CD4-positive, alpha-beta T cell treated with Interleukin-12 subunit alpha and Interleukin-12 subunit beta, for 1 hour (primary cell): Measurements from ENCODE around the gene CENPP.

ENCODE experiments used
- DNase-seq: peaks from one replicate; pipeline ENCODE4 v3.0.0-alpha.2; 2020

The CENPP gene

DNA sequence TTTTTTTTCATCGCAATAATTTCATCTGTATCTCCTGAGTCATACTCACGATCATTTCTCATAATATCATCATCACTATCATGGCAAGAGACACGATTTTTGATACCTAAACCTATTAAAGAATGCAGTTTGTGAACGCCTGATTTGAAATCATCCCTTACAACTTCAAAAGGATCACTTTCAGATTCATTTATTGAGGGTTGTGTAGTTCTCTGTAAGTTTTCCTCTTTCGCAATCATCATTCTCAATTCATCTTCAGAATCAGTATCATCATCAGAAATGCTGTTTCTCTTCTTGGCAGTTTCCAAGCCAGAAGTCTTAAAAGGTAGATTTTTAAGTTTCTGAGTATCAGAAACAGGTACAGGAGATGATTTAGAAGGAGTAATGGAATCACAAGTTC, 10.3 kb upstream of the CENPP start:
- no peak for DNase-seq

GRCh38 chr9:92324431-92324830, 1.3 kb upstream of the CENPP start:
- peak; percentile 4 for DNase-seq

DNA sequence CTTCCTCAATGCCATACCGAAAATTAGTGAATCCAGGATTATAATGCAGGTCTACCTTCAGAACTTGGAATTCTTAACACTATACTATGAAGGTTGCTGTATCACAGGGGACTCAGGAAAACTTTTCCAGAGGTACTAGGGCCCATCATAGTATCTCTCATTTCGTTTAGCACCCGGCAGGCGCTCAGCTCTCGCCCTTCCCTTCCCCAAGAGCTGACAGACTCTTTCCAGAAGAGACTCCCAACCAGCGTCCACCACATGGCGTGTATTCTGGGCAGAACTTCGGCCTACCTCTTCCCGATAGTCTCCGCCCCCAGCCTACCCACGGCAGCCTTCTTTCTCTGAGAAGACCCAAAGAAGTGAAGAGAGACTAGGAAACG, 874 bp upstream of the CENPP start:
- DNase-seq: no peak

DNA sequence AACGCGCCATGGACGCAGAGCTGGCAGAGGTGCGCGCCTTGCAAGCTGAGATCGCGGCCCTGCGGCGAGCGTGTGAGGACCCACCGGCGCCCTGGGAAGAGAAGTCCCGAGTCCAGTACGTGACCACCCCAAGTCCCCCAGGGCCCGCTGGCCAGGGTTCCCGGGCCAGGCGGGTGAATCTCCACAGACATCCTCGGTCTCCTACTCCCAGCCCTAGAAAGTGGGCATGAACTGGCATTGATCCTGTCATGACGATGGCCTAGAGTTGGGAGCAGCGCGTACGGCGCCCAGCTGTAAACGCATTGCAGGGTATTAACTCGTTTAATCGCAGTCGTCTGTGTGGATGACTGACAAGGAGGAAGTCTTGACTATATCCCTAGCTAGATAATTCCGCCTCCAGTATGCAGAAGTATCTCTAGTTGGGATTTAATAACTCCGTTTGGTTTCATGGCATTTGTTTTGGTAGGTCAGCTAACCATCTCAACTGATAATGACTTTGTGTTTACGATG, 293 bp downstream of the CENPP start:
- DNase-seq: no peak

DNA sequence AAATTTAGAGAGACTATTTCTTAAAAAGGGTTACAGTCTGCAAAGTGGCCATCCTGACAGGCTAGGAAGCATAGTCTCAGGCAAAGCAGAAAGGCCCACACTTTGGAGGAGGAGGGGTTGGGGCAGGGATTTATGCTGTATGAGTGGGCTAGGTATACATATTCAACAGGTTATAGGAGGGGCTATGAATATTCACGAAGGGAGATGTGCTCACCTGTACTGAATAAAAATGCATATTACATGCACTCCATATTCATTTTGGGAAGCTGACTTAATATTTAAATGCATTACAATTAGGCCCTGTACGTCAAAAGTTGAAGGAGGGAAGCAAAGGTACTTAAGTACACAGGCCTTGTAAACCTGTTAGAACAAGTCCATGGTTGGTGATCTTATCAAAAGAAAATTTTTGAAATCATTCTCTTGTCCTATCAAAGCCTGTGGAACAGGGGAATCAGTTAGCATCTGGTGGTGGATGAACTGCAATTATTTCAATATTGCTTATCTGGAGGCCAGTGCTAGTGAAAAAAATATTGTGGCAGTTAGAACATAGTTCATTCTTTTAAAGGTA, 1.6 kb downstream of the CENPP start:
- DNase-seq: no peak

- DNase-seq: no peak
Measured at GRCh38 chr9:92328225-92328624, 2.5 kb downstream of the CENPP start.

DNA sequence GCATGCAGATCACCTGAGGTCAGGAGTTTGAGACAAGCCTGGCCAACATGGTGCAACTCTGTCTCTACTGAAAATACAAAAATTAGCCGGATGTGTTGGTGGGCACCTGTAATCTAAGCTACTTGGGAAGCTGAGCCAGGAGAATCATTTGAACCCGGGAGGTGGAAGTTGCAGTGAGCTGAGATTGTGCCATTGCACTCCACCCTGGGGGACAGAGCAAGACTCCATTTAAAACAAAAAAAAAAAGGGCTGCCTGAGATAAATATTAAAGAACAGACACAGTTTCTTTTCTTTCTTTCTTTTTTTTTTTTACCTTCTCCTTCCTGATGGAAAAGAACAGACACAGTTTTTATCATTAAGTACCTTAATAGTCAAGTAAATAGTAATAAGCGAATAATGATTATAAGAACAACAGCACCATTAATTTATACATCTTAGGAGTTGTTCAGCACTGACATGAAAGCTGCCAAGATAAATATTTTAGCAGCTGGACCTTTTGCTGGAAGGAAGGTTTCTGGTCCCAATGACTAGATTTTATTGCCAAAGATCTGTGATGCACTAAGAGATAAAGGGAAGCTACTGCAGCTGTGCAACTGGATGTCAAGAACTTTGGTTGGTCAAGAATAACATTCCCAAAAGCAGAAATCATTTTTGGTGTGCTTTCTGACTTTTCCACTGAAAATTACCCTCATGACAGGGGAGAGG, 7.0 kb downstream of the CENPP start:
- no peak for DNase-seq

DNA sequence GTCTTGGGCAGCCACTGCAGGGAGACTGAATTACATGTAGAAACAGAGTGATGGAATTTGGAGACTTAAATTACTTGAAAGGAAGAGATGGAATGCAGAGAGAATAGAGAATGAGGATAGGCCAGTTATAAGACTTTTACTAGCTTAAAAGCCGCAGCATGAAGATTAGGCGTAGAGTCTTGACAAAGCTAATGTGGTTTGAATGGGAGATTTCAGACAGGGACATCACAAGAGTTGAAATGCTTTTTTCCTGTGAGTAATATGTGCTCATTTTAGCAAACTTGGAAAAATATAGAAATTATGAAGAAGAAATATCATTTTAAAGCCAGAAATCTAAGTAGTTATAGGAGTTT, 7.5 kb downstream of the CENPP start:
- no peak for DNase-seq

- no peak for DNase-seq
Measured at GRCh38 chr9:92341578-92341977, 15.8 kb downstream of the CENPP start.

- DNase-seq: no peak
Measured at GRCh38 chr9:92342825-92343488, 17.2 kb downstream of the CENPP start.

DNA sequence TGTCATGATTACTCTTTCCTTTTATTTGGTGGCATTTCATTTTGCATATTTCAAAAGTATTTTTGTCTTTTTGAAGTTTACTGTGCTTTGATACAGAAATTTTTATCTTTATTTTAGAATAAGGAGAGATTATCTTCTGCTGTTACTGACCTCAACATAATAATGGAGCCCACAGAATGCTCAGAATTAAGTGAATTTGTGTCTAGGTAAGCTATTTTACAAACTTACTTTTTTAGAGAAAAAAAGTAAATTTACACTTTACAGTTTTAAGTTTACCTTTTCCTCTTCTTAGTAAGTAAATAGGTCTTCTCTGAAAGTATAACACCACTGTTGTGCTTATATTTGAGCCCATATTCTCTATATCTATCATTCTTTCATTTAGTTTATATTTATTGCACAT, 19.8 kb downstream of the CENPP start:
- no peak for DNase-seq

DNA sequence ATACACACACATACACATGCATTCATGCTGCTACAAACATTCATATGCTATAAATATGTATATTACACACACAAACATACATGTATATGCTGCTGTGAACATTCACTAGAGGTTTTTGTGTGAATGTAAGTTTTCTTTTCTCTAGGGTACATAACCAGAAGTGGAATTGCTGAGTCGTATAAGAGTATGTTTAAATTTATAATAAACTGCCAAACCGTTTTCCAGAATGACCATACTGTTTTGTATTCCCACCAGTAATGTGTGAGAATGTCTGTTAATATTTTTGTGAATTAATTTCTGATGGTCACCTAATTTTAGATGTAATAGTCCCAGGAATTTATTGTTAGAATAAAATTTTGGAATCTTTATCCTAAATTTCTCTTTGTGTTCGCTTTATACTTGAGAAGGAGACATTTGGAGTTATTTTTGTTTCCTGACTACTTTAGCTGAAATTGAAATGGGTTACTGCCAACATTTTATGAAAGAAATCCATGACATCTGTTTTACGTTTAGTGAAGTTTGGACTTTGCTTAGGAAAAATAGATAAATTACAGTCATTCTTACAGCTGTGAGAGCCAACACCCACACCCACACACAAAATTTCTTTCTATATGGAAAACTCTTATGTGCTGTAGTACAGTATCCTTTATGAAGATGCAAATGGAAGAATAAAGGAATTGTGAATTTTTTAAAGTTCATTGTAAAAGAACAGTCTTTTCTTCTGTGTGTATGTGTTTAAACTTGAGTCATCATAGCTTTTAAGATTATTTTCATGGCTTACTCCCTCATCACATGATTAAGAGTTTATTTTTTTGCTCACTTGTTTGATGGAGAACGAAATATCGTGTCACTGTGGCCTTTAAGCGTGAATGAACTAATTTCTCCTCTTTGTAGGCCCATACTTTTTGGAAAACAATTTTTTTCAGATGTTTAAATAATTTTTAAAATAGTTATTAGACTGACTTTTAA, 24.3 kb downstream of the CENPP start:
- no peak for DNase-seq

DNA sequence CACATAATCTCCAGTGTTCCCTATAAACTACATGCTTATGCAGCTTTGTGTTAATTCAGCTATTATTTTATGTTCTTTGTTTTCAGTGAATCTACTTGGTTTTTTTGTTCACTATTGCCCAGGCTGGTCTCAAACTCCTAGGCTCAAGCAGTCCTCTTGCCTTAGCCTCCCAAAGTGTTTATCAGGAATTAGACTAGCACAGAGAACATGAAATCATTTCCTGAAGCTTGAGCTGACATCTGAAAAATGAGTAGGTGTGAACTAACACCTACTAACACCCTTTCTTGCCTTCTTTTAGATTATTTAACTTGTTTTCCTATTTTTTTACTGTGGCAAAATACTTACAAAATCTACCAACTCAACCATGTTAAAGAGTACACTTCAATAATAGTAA, 25.0 kb downstream of the CENPP start:
- DNase-seq: no peak

GRCh38 chr9:92353051-92353450, 27.3 kb downstream of the CENPP start:
- DNase-seq: no peak

- no peak for DNase-seq
Measured at GRCh38 chr9:92359394-92359995, 33.7 kb downstream of the CENPP start.

DNA sequence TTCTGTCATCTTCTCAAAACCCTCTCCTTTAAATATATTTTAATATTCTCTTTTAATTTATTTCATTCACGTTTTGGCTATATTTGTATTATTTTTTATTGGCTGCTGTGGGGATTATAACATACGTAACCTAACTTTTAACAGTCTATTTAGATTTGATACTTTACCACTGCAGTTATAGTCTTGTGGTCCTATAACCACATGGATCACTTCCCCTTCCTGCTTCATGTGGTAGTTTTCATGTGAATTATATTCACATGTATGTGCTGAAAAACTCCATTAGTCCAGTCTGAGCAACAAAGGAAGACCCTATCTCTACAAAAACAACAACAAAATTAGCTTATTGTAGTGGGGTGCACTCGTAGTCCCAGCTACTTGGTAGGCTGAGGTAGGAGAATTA, 34.3 kb downstream of the CENPP start:
- no peak for DNase-seq

- DNase-seq: no peak
Measured at GRCh38 chr9:92369075-92369474, 43.3 kb downstream of the CENPP start.

GRCh38 chr9:92373167-92373566, 47.4 kb downstream of the CENPP start:
- no peak for DNase-seq

- no peak for DNase-seq
Measured at GRCh38 chr9:92377876-92378275, 52.1 kb downstream of the CENPP start.

GRCh38 chr9:92378865-92379560, 53.3 kb downstream of the CENPP start:
- DNase-seq: peak; percentile 7

DNA sequence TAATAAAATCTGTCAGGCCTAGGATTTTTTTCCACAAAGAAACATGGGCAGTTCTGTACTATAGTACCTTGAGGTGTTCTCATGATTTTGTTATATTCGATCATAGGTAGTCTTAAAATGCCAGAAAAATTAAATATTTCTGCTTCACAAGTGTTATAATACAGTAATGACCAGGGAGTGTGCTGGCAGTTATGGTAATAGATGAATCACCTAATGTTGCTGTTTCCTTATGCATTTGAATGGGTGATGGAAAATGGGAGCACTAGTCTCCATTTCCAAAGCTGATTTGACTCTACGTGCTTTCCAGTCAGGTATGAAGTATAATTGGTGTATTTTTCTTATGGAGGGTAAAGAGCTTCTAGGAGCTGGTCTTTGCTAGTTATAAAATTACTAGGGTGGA, 54.9 kb downstream of the CENPP start:
- no peak for DNase-seq

DNA sequence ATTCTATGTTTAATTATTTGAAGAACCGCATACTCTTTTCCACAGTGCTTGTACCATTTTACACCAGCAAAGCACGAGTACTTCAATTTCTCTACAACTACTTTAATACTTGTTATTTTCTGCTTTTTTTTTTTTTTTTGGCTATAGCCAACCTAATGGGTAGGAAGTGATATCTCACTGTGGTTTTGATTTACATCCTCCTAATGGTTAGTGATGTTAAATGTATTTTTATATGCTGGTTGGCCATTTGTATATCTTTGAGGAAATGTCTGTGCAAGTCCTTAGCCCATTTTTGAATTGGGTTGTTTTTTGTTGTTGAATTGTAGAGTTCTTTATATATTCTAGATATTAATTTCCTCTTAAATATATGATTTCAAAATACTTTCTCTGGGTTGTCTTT, 56.0 kb downstream of the CENPP start:
- DNase-seq: no peak
